ENCODE measurements around the gene CCDC61.

The CCDC61 gene, protein sequence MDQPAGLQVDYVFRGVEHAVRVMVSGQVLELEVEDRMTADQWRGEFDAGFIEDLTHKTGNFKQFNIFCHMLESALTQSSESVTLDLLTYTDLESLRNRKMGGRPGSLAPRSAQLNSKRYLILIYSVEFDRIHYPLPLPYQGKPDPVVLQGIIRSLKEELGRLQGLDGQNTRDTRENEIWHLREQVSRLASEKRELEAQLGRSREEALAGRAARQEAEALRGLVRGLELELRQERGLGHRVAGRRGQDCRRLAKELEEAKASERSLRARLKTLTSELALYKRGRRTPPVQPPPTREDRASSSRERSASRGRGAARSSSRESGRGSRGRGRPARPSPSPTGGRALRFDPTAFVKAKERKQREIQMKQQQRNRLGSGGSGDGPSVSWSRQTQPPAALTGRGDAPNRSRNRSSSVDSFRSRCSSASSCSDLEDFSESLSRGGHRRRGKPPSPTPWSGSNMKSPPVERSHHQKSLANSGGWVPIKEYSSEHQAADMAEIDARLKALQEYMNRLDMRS

DNA sequence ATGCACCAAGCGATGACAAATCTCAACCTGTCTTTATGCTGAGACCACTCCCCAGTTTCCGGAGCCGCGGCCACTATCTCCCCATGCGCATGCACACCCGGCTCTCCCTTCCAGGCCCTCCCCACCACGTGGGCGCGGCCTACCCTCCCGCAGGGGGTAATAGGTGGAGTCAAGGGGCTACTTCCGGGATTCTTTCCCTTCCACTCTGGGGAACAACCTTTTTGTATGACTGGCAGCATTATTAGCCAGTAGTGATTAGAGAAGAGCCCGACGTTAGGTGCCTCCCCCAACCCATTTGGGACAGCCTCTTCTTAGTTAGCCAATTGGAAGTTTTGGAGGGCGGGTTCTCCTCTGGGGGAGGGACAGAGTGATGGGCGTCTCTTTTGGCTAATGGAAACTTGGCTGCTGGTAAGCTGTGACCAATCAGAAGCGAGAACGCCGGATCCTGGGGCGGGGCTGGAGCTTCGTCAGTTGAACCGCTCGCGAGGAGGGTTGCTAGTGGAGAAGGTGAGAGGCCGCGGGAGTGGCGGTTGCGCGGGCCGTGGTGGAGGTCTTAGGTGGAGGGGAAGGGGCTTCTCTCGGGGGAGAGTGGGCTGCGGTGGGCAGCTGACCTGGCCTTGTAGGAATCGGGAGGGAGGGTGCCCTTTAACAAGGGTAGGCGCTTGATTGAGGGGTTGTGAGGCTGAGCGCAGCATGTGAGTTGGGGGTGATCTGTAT, at the start of gene CCDC61:
TSS of gene CCDC61 (plus strand) at position 470 of the 717 bp plus-strand sequence. CDS start 7,552 bp downstream, outside the sequence.
- DNase-seq (ENCODE audit: low read depth) = peak; percentile 99

DNA sequence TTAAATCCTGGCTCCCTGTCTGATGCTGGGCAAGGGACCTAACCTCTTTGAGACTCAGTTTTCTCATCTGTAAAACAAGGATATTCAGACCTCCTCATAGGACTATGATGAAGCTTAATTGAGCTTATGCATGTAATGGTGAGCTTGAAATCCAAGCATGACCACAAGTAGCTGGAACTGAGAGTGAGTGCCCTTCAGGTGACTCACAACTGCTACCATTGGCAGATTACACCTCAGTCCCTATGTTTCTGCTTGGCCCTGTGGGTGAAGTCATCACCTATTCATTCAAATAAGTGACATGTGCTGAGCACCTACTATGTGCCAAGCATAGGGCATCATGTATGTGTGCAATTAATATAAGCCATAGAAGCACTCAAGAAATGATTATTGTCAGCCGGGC, 47.3 kb upstream of the CCDC61 start:
- DNase-seq (ENCODE audit: low read depth) = peak; percentile 44

DNA sequence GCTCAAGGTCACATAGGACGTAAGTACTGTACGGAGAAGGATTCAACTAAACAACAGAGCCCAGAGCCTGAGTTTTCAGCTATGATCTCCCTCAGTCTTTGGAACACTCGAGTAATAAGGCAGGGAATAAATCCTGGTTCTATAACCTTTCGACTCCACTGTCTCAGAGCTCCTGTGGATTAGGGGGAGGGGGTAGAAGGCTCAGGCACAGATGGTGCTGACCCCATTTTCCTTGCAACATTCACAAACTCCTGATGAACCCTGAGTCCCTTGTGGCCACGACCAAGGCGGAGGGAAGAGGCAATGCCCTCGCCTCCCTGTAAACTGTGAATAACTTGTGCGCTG, 43.0 kb upstream of the CCDC61 start:
- DNase-seq (ENCODE audit: low read depth) = no peak

DNA sequence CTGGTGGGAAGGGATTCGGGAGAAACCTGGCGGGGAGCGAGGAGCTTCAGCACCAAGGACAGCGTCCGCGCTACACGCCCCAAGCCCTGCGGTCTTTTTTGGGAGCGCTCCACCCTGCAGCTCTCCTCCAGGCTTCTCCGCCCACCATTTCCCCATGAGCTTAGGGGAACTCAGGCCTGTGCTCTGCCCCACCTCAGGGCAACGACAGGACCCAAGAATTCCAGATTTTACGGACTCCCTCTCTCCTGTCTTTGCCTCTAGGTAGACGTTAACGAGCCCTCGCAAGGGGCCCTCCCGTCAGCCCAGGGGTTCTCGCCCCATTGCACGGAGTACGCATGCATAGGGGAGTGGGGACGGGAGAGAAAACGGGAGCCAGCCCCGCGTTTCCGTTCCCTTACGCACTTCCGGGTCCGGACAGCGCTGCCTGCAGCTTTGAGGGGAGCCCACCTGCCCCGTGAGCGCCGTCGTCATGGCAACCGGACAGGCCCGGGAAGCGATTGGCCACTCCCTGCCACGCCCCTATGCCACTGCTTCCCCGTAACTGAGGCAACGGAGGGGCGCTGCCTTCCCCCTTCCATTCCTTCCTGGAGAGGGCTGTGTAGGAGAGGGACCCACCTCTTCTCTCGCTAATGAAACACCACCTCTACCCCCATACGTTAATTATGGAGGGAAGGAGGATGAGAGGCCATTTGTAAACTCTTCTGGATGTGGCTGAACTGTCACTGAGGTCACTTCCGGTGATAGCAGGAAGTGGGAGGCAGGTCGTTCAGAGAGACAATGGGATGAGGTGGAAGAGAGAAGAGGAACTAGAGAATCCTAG, 42.4 kb upstream of the CCDC61 start:
- peak; percentile 31 for DNase-seq (ENCODE audit: low read depth)

DNA sequence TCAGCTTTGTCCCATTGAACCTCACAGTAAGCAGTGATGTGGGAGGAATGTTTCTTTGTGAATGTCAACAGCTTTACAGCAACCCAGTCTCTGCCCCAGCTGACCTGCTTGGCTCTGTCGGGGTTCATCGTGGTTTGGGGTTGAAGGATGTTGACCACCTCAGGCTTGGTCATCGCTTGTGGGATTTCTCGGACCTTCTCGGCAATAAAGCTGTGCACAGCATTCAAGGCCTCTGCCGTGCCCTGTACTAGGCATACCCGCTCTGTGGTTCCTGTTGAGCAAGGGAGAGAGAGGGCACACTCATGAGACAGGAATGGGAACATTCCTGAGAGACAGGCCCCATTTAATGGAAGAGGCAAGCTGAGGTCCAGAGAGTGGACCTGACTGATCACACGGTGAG, 41.6 kb upstream of the CCDC61 start:
- no peak for DNase-seq (ENCODE audit: low read depth)

DNA sequence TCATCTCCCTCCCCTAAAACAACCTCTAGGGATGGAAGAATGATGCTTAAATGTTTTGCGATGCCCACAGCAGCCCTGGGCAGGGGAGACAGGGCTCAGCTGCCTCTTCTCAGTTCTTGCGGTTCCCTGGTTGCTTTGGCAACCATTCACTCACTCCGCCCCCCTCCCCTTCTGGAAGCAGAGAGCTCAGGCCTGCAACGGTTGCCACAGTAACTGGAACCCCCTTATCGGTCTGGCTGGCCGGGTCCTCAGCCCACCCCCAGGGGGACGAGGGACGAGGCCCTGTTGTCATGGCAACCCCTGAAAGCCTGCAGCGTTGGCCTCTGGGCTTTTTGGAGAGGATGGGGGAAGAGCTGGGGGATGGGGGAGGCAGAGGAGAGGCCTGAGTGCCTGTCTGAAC, 41.1 kb upstream of the CCDC61 start:
- DNase-seq (ENCODE audit: low read depth) = no peak

DNA sequence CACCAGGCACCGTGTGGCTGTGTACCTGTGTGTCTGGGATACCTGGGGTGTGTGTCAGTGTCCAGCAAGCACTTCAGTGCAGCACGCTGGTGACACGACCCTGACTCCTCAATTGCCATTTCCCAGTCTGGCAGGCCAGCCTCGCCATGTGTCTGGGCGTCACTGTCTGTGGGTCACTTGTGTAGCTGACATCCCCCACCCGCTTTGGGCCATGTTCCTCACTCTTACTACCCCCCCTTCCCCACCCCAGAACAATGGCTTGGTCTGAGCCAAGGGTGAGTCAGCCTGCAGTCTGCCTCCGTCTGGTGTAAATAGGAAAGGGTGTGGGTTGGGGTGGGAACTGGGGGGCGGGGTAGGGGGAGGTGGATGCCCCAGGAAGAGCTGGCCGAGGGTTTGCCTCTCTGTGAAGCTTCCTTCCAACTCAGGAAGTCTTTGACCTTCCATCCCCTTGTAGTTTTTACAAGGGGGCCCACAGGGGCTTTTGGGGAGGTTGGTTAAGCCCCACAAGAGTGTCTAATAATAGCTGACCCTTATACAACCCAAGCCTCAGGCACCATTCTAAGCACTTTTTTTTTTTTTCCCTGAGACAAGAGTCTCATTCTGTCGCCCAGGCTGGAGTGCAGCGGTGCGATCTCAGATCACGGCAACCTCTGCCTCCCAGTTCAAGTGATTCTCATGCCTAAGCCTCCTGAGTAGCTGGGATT, 39.2 kb upstream of the CCDC61 start:
- no peak for DNase-seq (ENCODE audit: low read depth)

DNA sequence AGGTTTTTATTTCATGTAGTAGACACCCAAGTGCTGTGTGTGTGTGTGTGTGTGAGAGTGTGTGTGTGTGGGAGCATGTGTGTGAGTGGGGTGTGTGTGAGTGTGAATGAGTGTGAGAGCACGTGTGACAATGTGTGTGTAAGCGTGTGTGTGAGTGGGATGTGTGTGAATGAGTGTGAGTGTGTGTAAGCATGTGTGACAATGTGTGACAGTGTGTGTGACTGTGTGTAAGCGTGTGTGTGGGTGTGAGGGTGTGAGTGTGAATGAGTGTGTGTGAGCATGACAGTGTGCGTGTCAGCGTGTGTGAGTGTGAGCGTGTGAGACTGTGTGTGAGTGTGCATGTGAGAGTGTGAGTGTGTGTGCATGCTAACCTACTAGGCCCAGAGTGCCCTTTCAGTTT, 36.9 kb upstream of the CCDC61 start:
- DNase-seq (ENCODE audit: low read depth) = no peak

DNA sequence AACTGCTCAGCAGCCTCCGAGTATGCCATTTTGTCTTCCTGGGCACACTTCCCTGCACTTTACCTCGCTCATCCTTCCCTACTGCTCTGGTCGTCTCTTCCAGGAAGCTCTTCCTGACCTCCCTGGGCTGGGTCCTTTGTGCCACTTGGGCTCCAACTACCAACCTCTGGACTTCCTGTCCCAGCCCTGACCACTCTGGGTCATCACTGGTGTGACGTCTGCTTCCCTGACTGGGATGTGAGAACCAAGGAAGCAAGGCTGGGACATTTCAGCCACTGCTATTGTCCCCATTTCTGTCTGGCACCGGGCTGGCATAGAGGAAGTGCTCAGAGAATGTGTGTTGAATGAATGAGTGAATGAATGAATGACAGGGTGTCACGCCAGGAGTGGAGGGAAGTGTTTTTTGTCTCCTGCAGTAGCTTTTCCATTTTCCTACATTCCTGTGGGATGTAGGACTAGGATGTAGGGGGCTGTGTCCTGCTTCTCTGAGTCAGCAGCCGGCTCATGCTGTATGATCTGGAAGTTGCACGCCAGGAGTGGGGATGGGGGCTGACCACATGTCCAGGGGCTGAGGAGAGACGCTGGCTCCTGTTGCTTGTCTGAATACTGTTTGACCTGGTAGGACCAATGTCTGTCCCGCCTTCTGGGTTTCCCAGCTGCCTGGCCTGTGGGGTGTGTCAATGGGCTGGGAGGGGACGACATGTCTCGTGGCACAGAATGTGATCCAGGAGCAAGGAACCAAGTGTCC, 36.3 kb upstream of the CCDC61 start:
- no peak for DNase-seq (ENCODE audit: low read depth)

DNA sequence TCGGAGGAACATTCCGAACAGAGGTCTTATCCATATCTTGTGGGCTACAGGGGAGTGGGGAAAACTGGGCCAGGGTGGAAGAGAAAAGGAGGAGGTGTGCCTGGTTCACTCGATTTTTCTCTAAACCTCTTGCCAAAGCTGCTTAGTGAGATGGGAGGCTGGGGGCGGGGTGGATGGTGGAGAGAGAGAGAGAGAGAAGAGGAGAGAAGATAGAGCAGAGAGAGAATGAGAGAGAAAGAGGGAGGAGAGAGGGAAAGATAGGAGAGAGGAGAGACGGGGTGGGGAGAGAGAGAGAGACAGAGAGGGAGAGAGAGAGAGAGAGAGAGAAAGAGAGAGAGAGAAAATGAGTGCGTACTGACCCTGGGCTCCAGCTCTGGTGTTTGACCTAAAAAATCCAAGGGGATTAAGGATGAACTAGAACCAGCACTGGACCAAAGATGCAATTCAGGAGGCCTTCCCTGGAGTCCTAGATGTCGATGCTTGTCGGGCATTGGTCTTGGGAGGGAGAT, 35.7 kb upstream of the CCDC61 start:
- DNase-seq (ENCODE audit: low read depth) = no peak

DNA sequence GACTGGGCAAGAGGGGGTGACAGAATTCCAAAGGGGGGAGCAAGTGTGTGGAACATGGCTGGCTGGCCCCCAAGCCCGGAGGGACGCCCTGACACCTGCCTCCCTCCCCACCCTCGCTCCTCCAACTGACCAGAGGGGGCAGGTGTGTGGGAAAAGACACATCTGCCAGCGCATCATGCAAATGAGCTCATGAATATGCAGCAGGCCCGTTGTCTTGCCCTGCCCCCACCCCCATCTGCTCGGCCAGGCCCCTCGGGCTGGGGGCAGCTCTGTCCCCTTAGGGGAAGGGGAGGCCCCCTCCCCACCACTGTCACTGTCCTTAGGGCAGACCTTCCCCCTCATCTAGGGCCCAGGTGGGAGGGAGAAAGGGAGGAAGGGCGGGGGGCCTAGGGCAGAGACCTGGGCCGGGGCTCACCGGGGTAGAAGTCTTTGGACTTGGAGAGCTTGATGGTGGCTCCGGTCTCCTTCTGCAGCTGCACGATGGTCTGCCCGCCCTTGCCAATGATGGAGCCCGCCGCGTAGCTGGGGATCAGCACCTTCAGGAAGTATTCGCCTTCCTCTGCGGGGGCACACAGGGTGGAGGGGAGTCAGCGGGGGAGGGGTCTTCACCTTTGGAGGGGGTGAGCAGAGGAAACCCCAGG, 34.6 kb upstream of the CCDC61 start:
- no peak for DNase-seq (ENCODE audit: low read depth)

DNA sequence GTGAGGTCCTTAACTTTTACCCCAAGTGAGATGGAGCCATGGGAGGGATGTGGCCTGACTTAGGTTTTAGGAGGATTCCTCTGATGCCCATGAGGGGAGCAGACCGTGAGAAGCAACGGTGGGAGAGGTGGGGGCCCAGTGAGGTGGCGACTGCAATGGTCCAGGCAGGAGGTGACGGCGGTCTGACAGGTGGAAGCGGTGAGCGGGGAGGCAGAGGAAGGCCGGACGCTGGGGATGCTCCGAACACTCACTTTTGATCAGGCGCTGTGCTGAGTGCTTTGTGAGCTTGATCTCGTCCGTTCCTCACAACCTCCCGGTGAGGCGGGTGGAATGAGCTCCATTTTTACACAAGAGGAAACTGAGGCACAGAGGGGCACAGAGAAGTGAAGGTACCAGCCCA, 33.2 kb upstream of the CCDC61 start:
- no peak for DNase-seq (ENCODE audit: low read depth)

DNA sequence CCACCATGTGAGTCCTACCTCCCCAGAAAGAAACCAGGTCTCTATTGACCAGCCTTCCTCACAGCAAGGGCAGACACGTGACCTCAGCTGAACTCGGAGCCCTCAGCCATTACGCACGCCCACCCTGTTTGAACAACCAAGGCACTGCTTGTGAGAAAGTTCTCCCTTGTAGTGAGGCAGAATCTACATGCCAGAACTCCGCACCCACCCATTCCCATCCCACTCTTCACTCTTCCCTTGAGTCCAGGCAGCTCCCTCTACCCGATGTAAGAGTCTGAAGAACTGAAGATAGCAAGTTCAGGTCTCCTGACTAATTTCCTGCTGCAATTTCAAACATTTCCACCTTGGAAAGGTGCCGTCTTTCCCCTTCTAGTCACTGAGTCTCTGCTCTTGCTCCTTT, 28.0 kb upstream of the CCDC61 start:
- no peak for DNase-seq (ENCODE audit: low read depth)

DNA sequence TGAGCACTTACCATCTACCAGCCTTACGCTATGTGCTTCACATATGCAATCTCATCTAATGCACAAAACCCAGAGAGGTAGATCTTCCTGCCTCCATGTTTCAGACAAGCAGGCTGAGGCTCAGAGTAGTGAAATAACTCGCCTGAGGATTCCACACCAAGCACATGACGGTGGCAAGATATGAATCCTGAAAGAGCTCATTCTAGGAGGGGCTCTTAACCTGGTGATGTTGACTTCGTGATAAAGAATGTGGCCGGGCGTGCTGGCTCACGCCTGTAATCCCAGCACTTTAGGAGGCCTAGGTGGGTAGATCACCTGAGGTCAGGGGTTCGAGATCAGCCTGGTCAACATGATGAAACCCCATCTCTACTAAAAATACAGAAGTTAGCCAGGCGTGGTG, 26.6 kb upstream of the CCDC61 start:
- DNase-seq (ENCODE audit: low read depth) = no peak

DNA sequence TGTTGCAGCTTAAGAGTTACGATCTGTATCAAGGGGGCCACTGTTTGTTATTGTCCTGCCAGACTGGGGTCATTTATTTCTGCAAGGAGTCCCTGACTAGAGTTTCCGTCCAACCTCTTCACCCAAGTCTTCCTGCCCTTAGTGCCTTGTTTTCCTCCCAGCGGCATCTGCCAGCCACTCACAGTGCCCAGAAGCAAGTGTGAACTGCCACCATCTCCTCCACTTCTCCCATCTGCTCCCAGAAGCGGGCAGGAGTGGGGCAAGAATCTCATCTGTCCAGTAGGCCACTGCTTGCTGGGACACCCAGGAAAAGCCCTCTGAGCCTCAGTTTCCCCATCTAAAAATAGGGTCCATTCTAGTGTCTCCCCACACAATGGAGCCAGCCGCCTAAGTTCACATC, 25.6 kb upstream of the CCDC61 start:
- no peak for DNase-seq (ENCODE audit: low read depth)

DNA sequence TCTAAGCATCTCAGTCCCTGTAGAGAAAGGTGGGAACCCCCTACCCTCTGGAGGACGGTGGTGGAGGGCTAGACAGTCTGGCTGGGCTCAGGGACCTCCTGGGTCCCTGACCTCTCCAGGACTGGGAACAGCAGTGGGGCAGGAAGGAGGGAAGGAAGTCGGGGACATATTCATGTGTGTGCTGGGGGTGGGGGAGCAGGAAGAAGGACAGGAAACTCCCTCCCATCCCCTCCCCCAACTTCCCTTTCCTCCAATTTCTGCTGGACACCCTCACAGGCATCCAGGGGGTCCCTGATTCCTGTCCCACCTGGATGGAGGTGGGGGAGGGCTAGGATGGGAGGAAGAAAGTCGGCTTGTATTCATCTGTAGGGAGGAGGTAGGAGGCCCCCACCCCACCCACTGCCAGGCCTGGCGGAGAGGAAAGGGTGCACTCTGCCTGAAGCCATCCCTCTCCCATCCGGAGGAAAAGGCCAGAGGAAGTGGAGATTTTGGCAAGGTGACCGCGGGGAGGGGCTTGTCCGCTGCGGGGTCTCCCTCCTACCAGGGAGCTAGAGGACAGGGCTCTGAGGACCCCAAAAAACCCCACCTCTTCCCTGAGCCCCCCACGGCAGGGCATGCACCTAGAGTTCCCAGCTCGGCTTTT, 23.9 kb upstream of the CCDC61 start:
- DNase-seq (ENCODE audit: low read depth) = no peak

DNA sequence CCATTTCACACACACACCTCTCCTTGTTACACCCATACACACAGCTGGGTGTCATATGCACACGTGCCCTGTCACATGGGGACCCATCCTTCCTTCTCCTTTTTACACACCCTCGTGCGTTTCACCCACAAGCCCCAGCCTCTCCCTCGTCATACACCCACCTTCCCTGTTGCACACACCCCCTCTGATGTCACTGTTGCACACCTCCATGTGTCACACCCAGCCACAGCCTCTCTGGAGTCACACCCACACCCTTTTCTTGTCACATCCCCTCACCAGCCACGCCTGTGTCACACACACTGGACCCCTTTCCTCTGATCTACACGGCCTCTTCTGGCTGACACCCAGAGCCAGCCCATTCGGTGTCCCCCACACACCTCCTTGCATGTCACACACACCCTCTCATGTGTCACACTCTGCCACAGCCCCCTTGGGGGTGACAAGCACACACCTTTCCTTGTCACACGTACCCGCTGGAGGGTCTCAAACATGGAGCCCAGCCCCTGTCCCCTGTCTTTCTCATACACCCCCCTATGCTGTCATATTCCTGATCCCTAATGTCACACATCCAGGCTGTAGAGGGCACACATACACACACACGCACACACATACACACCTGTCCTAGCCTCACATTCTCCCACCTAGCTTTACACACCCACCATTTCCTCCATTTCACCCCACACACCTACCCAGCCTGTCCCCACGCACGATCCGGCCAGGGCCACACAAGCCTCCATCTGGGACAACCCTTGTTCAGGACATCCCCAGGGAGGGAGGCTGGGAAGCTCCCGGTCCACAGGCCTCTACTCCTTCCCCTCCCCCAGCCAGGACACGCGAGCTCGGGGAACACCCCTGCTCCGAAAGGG, 23.0 kb upstream of the CCDC61 start:
- DNase-seq (ENCODE audit: low read depth) = no peak

DNA sequence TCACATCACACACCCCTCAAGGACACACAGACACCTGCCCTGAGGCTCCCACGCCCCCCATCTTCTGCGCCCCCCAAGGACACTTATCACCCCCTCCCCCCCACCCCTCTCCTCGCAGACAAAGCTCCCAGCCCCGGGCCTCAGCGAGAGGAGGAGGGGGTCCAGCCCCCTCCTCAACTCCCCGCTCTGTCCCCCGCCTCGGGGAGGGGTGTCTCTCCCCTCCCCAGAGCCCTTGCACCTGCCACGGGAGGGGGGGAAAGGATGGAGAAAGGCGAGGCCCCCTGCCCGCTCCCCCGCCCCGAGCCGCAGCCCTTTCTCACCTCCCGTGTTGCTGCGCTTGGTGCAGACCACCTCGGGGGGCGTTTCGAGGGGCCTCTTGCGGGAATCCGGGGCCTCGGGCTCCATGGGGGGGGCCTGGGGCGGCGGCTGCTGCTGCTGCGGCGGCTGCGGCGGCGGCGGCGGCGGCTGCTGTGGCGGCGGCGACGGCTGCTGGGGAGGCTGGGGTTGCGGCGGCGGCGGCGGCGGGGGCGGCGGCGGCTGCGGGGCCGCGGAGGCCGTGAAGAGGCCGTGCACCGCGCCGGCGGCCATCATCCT, 22.2 kb upstream of the CCDC61 start:
- no peak for DNase-seq (ENCODE audit: low read depth)

Measured in amniotic epithelial cell (primary cell).